Adrenal gland (tissue), 12 donors: ENCODE results near the gene BSDC1. TPM values are rescaled to one million over a fixed set of nuclear protein-coding genes. Genes with fewer than 3 reads are reported as not detected.

Experiments used
- DNase-seq, 7 donors: peaks; one replicate each; pipeline ENCODE4 v3.0.0-alpha.2; 2019 to 2020
- H3K27ac ChIP-seq, 5 donors: fragments of 200-600 bp; sonication (generic) in 4 of 5; 1 replicate in 3 of 5; 2 replicates in 2 of 5; pipeline versions ENCODE4 v1.5.1 to v1.8.0; 2016 to 2020; ENCODE audit warnings: mild to moderate bottlenecking in 1 of 5
- H3K27me3 ChIP-seq: fragments of 200-600 bp; 2 replicates; pipeline ENCODE4 v1.8.0; 2021
- H3K36me3 ChIP-seq, 2 donors: fragments of 200-600 bp; replicated peaks in 1 of 2; 1 replicate in 1 of 2; 2 replicates in 1 of 2; pipeline versions ENCODE4 v1.5.1 to v1.8.0; 2018 to 2022
- H3K4me1 ChIP-seq, 2 donors: fragments of 200-600 bp; replicated peaks in 1 of 2; 1 replicate in 1 of 2; 2 replicates in 1 of 2; pipeline versions ENCODE4 v1.5.1 to v1.8.0; 2018 to 2021
- H3K4me3 ChIP-seq, 4 donors: fragments of 200-600 bp; sonication (generic) in 3 of 4; one replicate each; pipeline ENCODE4 v1.5.1; 2016 to 2018
- H3K9me3 ChIP-seq, 3 donors: fragments of 200-600 bp; sonication (generic) in 1 of 3; replicated peaks in 1 of 3; 1 replicate in 2 of 3; 2 replicates in 1 of 3; pipeline versions ENCODE4 v1.5.1 to v1.8.0; 2016 to 2021
- POLR2A ChIP-seq, 2 donors: fragments of 450-650 bp; IDR thresholded peaks; one replicate each; pipeline ENCODE4 v1.6.1; 2017; ENCODE audit warnings: antibody characterized with exemption in 2 of 2, mild to moderate bottlenecking in 2 of 2, moderate library complexity in 1 of 2
- WGBS, 4 donors: extraction: QIAGEN DNeasy Blood & Tissue Kit in 2 of 4; methylation state at CpG; one replicate each; pipeline versions ENCODE4 v1.1.5 to v1.1.7; 2013 to 2017; 5-methylcytosine and 5-hydroxymethylcytosine counted together
- intact Hi-C, 2 donors: fragments of 100-400 bp; cut with DNase I; formaldehyde crosslinking; loops; one replicate each; pipeline versions ENCODE4 v1.14.1 to v1.15.0; 2022 to 2023
- polyA plus RNA-seq, 3 donors: library from polyadenylated mRNA; stranded (reverse); fragments of 200-250 nt in 2 of 3; fragments of 350-450 nt in 1 of 3; fragmentation: Illumina TruSeq in 1 of 3; extraction: RNeasy Lipid Tissue Mini Kit (QIAGEN cat#74804) in 1 of 3; gene quantifications; one replicate each; pipeline ENCODE4 v1.2.3, GENCODE V29; 2013 to 2014
- total RNA-seq, 9 donors: library from RNA; depleted of rRNA in 4 of 9; stranded (reverse); fragments of >200 nt in 4 of 9; fragments of 120-200 nt in 1 of 9; fragmentation: NEBNext Ultra II Directional in 1 of 9; extraction: Animal tissue kit (Norgen Biotek cat#: 25700) in 1 of 9; gene quantifications; one replicate each; pipeline versions ENCODE4 v1.1.0 to v1.2.4, GENCODE V29; 2013 to 2023
- TF ChIP-seq, protein P1 (sequence below), 6 experiments: fragments of 450-650 bp in 4 of 6; fragments of 200-600 bp in 2 of 6; sonication (generic) in 1 of 6; IDR thresholded peaks; 1 replicate in 5 of 6; 2 replicates in 1 of 6; pipeline versions ENCODE4 v1.5.1 to v1.8.0; 2016 to 2021; ENCODE audit warnings: antibody characterized with exemption in 6 of 6, mild to moderate bottlenecking in 2 of 6, moderate library complexity in 1 of 6
- donor health status: healthy with polysubstance abuse.
- donor health status: Bipolar disorder and iron deficiency.
- donor health status: DM: yes; HTN: yes; CAD: no.
- donor health status: DM: no; HTN: no; CAD: no.
- donor health status: DM: no; HTN: no; CAD: no.
- donor health status: DM: yes; HTN: yes; CAD: no.

Gene BSDC1
- total and polyA plus RNA-seq, 12 donors, result 47.9 to 153 (median 107) TPM

DNA sequence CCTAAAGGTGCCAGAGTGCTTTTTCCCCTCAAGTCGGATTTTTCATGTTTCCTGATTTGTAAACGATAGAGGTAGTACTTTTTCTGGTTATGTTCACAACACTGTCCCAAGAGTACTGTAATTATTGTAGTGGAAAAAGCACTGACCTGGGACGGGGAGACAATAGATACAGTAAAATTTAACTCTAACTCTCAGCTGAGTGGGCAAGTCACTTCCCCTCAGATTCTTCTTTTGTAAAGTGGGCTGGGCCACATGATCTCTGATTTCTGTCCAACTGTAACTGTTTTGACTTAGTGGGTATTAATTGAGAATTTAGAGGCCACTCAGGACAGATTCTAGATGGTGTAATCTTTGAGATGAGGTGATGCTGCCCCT lies 77.4 kb downstream of the BSDC1 start:
- intact Hi-C loops, result loop anchor here in 1 of 2 donors (10.0 kb wide), 1 partner anchor 102 kb away; no protein-coding TSS in a partner anchor
- DNase-seq, result no peak
- Histone ChIP-seq H3K4me3 (no peak overlapping the region), H3K4me1 (peaks cover 0 to 8% of the 10 kb centered on the region in 2 donors), H3K36me3 (peaks cover 0 to 31% of the 10 kb centered on the region in 2 donors), H3K27me3 (no peaks in the 10 kb centered on the region), H3K27ac (no peak overlapping the region), H3K9me3 (no peaks in the 10 kb centered on the region)
- WGBS, 4 donors, result 76 to 89% (median 82%) methylated on average over 3 of the region's 3 CpGs
- no peak for TF ChIP-seq POLR2A (IDR thresholded peaks at IDR 0.05)
- TF ChIP-seq, protein P1, sequence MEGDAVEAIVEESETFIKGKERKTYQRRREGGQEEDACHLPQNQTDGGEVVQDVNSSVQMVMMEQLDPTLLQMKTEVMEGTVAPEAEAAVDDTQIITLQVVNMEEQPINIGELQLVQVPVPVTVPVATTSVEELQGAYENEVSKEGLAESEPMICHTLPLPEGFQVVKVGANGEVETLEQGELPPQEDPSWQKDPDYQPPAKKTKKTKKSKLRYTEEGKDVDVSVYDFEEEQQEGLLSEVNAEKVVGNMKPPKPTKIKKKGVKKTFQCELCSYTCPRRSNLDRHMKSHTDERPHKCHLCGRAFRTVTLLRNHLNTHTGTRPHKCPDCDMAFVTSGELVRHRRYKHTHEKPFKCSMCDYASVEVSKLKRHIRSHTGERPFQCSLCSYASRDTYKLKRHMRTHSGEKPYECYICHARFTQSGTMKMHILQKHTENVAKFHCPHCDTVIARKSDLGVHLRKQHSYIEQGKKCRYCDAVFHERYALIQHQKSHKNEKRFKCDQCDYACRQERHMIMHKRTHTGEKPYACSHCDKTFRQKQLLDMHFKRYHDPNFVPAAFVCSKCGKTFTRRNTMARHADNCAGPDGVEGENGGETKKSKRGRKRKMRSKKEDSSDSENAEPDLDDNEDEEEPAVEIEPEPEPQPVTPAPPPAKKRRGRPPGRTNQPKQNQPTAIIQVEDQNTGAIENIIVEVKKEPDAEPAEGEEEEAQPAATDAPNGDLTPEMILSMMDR (IDR thresholded peaks at IDR 0.05), result no peak

Other genes with a start within 250 kb of the BSDC1 start
- 10 to 100 TPM; 52.7 to 97.4 (median 66.1) TPM for gene TXLNA, start 214.8 kb downstream of the BSDC1 start, total RNA-seq
- gene TXLNA, start 214.8 kb downstream of the BSDC1 start, polyA plus RNA-seq, result 10 to 100 TPM; 14.9 to 51.0 (median 25.7) TPM
- 10 to 100 TPM; 11.4 to 34.0 (median 20.5) TPM for gene CCDC28B, start 193.8 kb downstream of the BSDC1 start, total RNA-seq
- gene CCDC28B, start 193.8 kb downstream of the BSDC1 start, polyA plus RNA-seq, result 10 to 100 TPM in 2 of 3 donors, 1 to 10 TPM in 1; 3.4 to 47.7 (median 42.6) TPM
- gene IQCC, start 188.8 kb downstream of the BSDC1 start, total RNA-seq, result 1 to 10 TPM; 1.5 to 3.6 (median 2.7) TPM
- 1 to 10 TPM; 3.1 to 3.9 (median 3.6) TPM for gene IQCC, start 188.8 kb downstream of the BSDC1 start, polyA plus RNA-seq
- not detected for gene DCDC2B, start 185.4 kb downstream of the BSDC1 start, total RNA-seq
- not detected for gene DCDC2B, start 185.4 kb downstream of the BSDC1 start, polyA plus RNA-seq
- 10 to 100 TPM in 7 of 9 donors, 1 to 10 TPM in 2; 2.1 to 27.1 (median 16.3) TPM for gene TMEM234, start 172.1 kb downstream of the BSDC1 start, total RNA-seq
- gene TMEM234, start 172.1 kb downstream of the BSDC1 start, polyA plus RNA-seq, result 10 to 100 TPM; 10.2 to 57.7 (median 34.6) TPM
- gene EIF3I, start 172.0 kb downstream of the BSDC1 start, total RNA-seq, result 100 to 1,000 TPM; 187 to 672 (median 202) TPM
- gene EIF3I, start 172.0 kb downstream of the BSDC1 start, polyA plus RNA-seq, result 100 to 1,000 TPM; 196 to 312 (median 294) TPM
- gene FAM167B, start 147.2 kb downstream of the BSDC1 start, total RNA-seq, result 10 to 100 TPM in 8 of 9 donors, 1 to 10 TPM in 1; 3.2 to 34.5 (median 26.0) TPM
- gene FAM167B, start 147.2 kb downstream of the BSDC1 start, polyA plus RNA-seq, result 10 to 100 TPM in 2 of 3 donors, 1 to 10 TPM in 1; 5.8 to 58.2 (median 30.0) TPM
- gene LCK, start 143.2 kb downstream of the BSDC1 start, total RNA-seq, result 1 to 10 TPM in 6 of 9 donors, under 1 TPM in 3; 0.30 to 2.7 (median 1.9) TPM
- gene LCK, start 143.2 kb downstream of the BSDC1 start, polyA plus RNA-seq, result 1 to 10 TPM in 2 of 3 donors, under 1 TPM in 1; 0.46 to 2.9 (median 1.2) TPM
- gene HDAC1, start 102.4 kb downstream of the BSDC1 start, total RNA-seq, result 10 to 100 TPM; 52.2 to 95.2 (median 76.9) TPM
- 10 to 100 TPM; 54.4 to 70.1 (median 59.6) TPM for gene HDAC1, start 102.4 kb downstream of the BSDC1 start, polyA plus RNA-seq
- 10 to 100 TPM; 24.2 to 82.2 (median 49.0) TPM for gene MARCKSL1, start 58.2 kb downstream of the BSDC1 start, total RNA-seq
- 10 to 100 TPM; 34.4 to 54.8 (median 49.2) TPM for gene MARCKSL1, start 58.2 kb downstream of the BSDC1 start, polyA plus RNA-seq
- gene FAM229A, start 32.0 kb downstream of the BSDC1 start, total RNA-seq, result 10 to 100 TPM in 3 of 9 donors, 1 to 10 TPM in 6; 1.3 to 12.8 (median 6.5) TPM
- gene FAM229A, start 32.0 kb downstream of the BSDC1 start, polyA plus RNA-seq, result 100 to 1,000 TPM in 1 of 3 donors, 10 to 100 TPM in 1, 1 to 10 TPM in 1; 1.6 to 110 (median 56.7) TPM
- gene TSSK3, start 31.9 kb downstream of the BSDC1 start, total RNA-seq, result 1 to 10 TPM in 6 of 9 donors, under 1 TPM in 2, not detected in 1; 0.69 to 5.3 (median 2.1) TPM
- 1 to 10 TPM in 2 of 3 donors, under 1 TPM in 1; 0.84 to 2.1 (median 1.2) TPM for gene TSSK3, start 31.9 kb downstream of the BSDC1 start, polyA plus RNA-seq
- under 1 TPM in 7 of 9 donors, not detected in 2; under 0.01 to 0.89 (median 0.15) TPM for gene ZBTB8B, start 70.6 kb upstream of the BSDC1 start, total RNA-seq
- gene ZBTB8B, start 70.6 kb upstream of the BSDC1 start, polyA plus RNA-seq, result under 1 TPM; 0.03 to 0.09 (median 0.08) TPM
- gene ZBTB8A, start 145.0 kb upstream of the BSDC1 start, total RNA-seq, result 1 to 10 TPM; 3.1 to 6.5 (median 4.8) TPM
- 1 to 10 TPM; 1.3 to 8.3 (median 1.9) TPM for gene ZBTB8A, start 145.0 kb upstream of the BSDC1 start, polyA plus RNA-seq